GM21526 (cell line): Measurements from ENCODE around the gene CD276.

ENCODE experiments used
- ATAC-seq: cut with Tn5 transposase; IDR thresholded peaks from one replicate; pipeline ENCODE4 v1.9.1; 2021; ENCODE audit warnings: moderate library complexity; ENCODE audit not compliant: unreplicated experiment, low FRiP score

The CD276 gene

GRCh38 chr15:73744293-73744692, 60.1 kb downstream of the CD276 start:
- no peak for ATAC-seq

GRCh38 chr15:73745073-73745472, 60.9 kb downstream of the CD276 start:
- ATAC-seq, result no peak

DNA sequence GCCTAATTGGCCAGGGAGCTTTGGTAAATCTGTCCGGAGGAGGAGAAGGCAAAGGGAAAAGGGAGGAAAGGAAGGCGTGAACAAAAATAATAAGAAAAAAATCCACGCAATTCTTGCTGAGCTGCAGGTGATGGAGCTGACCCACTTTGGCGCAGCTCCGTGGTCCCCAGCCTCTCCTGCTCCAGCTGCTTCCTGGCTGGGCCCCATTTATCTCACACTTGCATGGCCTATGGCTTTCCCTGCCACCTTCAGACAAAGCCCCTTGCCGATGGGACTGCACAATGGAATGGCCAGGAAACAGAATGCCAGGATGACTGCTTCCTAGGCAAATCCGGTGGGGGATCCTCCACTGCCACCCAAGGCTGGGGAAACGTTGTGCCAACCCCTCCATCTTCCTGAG, 62.1 kb downstream of the CD276 start:
- no peak for ATAC-seq

GRCh38 chr15:73746883-73747282, 62.7 kb downstream of the CD276 start:
- ATAC-seq, result no peak

DNA sequence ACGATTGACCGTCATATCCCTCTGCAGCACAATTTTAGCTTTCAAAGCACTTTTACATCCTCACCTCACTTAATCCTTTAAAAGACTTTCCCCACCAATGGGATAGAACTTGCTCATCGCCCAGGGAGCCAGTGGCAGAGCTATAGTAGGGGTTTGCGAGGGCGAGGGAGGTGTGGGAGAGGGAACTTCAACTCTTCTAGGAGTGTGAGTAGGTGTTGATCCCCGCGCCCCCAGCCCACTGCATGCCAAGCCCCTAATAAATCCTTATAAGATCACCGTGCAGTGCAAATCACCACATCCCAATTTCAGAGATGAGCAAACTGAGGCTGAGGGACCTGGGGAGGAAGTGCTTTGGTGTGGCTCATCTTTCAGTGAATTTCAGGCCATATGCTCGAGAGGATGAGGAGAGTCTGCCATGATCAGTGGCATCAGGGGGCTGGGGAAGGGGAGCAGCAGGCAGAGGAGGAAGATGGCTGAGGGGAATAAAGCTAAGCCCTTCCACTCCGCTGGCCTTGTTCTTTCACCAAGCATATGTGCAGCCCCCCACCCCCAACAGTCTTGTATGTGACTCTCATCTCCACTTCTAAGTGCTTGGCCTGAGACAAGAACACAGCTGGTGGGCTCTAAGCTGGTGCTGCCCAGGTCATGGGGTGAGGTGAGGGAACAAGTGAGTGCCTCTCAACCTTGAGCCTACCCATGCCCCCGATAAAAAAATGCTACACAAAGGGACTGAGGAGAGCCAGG, 63.8 kb downstream of the CD276 start:
- ATAC-seq, result no peak

DNA sequence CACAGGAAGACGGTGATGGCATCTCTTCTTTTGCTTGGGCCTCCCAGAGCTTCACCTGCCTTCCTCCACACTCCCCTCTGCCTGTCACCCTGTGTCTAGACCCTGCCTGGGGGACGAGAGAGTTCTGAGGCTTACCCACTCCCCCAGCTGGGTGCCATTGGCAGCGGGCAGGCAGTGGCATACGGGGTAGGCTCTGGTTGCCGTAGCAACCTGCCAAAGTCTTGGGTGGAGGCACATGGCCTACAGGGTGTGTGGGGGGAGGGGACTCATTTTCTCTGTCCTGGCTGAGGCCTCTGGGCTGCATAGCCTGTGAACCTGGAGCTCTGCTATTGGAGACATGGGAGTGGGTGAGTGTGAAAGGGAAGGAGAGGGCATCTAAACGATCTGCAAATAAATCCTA, 64.5 kb downstream of the CD276 start:
- no peak for ATAC-seq

DNA sequence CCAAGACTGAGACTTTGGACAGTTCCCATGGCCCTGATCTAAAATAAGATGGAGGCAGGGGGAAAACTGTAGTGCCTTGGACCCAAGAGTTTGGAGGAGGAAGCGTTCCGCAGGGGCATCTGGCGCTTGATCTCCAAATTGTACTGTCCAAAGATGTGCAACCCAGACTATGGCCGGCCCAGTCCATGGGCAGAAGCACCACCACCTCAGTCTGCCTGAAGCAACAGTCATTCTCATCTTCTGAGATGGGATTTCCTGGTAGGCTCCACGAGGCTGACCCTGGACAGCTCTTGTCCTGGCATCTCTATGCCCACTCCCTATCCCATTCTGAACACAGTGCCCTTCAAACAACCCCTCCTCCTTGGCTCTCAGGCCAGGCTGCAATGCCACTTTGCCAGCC, 65.3 kb downstream of the CD276 start:
- no peak for ATAC-seq

- ATAC-seq, result no peak
Observed at GRCh38 chr15:73749971-73750370, 65.8 kb downstream of the CD276 start.

- ATAC-seq, result no peak
Observed at GRCh38 chr15:73750438-73750837, 66.3 kb downstream of the CD276 start.

DNA sequence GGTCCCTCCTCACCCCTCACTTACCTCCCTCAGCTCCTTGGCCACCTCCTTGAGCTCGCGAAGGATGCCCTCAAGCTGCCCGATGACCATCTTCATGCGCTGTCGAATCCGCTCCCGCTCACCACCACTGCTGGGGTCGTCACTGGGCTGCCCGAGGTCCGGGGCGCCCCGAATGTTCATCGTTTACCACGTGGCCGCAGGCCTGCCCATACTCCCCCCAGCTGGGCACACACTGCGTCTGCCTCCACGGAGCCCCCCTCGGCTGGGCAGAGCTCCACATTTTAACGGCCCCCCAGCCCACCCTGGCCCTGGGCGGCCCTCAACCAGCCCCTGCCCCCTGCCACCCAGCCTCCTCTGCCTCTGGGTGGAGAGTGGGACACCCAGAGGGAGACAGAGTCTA, 66.8 kb downstream of the CD276 start:
- ATAC-seq, result no peak

DNA sequence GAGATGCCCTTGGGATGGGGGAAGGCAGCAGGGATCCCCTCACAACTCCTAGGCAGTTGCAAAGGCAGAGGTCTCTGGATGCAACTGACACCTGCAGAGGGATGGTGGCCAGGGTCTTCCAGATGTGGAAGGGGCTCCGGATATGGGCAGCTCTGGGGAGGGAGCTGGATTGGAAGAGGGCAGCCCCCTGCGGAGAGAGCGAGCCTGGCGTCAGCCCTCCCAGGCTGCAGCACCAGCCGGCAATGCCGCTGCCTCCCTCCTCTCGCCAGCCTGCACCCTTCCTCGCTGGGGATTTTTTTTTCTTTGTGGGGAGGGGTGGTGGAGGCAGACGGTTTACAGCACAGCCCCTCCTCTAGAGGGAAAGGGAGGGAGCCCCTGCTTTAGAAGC, 67.3 kb downstream of the CD276 start:
- no peak for ATAC-seq

- no peak for ATAC-seq
Observed at GRCh38 chr15:73751899-73752805, 68.0 kb downstream of the CD276 start.

GRCh38 chr15:73752806-73753193, 68.6 kb downstream of the CD276 start:
- ATAC-seq, result no peak

DNA sequence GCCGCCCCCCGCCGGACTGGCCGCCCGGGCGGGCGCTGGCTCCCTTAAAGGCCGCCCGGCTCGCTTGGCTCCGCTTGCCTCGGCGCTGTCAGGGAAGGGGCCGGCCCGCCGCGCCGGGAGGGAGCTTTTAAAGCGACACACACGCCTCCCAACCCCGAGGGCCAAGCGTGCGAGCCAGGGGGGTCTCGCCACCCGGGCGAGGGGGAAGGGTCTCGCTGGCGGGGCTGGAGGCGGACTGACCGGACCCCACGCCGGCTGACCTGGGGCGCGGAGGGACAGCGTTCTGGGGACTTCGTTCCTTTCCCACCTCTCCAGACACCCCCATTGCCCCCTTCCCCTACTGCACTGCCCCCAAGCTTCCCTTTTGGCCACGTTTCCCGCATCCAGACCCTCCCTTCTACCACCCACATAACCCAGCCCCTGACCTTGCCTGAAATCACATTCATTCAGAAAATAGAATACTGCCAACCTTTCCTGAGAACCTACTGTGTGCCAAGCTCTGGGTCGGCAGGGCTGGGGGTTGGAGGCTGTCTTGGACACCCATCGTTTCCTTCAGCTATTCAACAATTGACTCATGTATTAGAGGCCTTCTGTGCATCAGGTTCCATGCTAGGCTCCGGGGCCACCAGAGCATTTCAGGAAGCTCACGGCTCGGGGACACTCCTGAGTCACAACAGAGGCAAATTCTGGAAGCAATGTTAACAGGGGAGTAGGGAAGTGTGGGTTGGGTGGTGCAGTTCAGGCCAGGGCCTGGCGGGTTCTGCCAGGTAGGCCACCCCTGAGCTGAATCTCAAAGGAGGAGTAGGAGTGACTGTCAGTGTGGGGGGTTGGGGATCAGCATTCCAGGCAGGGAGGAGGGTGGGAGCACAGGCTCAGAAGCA, 69.3 kb downstream of the CD276 start, which contains the start of gene INSYN1:
INSYN1 (minus strand) TSS at position 102 of the 881 bp plus-strand sequence. CDS start 2,221 bp downstream, outside the sequence.
- ATAC-seq, result no peak

DNA sequence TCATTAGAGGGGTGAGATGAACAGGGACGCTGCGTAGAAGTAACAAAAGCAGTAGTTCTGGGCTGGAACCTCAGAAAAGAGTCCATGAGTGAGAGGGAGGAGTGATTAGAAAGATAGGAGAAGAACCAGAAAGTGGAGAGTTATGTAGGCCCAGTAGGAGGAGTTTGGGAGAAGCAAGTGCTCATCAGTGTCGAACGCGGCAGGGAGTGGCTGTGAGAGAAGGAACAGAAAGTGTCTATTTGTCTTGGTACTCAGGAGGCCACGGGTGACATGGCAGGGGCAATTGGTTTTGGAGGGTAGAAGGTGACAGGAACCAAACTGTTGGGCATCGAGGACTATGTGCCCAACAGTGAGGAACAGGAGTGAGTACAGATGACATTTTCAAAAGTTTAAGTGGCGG, 70.3 kb downstream of the CD276 start:
- no peak for ATAC-seq

- no peak for ATAC-seq
Observed at GRCh38 chr15:73755481-73755880, 71.3 kb downstream of the CD276 start.

DNA sequence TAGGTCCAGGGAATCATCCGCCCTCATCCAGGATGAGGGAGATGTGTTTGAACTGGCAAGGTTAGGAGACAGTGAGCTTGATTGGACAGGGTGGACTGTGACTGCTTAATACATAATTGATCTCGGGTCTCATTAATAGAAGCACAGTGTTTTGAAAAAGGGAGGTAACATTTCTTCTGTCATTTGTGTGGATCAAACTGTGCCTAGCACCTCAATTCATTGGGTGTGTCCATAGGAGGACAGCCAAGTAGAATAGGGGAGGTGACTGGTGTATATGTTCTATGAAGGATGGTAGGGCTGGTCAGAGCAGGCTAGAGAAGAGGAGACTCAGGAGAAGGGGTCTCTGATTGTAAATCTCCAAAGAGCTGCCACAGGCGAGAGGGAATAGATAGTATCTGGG, 71.8 kb downstream of the CD276 start:
- no peak for ATAC-seq

DNA sequence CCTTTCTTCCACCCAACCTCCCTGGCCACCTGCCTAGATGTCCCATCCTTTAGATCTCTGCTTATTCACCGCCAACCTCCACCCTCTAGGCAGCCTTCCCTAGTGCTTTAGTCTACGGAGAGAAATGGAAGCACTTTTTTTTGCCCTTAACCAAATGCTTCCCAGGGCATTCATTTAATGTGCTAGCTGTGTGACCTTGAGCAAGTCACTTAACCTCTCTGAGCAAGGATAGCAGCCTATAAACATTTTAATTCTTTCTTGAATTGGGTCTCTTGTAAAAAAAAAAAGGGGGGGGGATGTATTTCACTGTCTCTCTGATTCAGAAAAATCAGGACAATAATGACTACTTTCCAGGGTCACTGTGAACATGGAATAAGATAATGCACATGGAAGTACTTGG, 72.2 kb downstream of the CD276 start:
- ATAC-seq, result no peak

- ATAC-seq, result no peak
Observed at GRCh38 chr15:73756947-73757513, 72.8 kb downstream of the CD276 start.

GRCh38 chr15:73757571-73757970, 73.4 kb downstream of the CD276 start:
- no peak for ATAC-seq
